ENCODE results near the gene IL12RB1. TPM values are rescaled to one million over a fixed set of nuclear protein-coding genes. Genes with fewer than 3 reads are reported as not detected.
A peak's percentile ranks its signal among the peaks of the same experiment; 100 is the strongest.

The IL12RB1 gene
- total and polyA plus RNA-seq, 10 of the 15 experiments (the other 5 are each of a cell fraction or from before 2014, with no cell fraction given), result 2.8 to 29.9 (median 17.6) TPM

DNA sequence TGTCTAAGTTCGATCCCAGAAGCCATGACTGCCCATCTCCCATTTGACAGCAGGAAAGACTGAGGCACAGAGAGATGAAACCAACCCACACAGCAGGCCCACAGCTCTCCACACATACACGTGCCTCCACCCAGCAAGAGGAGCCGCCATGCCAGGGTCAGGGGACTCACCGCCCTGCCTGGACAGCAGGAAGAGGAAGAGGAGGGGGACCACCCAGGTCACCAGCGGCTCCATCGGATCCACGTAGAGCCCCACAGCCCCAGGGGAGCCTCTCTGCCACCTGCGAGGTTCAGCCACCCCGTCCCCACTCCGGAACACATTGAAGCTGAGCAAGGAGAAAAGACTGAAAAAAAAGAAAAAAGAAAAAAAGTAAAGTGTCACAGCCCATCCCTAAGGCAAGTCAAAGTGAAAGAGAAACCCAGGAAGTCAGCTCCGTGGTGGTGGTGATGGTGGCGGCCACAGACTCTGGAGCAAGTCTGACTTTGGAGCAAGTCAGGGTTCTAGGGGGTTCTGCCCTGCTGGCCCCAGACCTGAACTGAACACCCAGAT lies at the start of gene IL12RB1 (continued):
- TF ChIP-seq, protein P1, sequence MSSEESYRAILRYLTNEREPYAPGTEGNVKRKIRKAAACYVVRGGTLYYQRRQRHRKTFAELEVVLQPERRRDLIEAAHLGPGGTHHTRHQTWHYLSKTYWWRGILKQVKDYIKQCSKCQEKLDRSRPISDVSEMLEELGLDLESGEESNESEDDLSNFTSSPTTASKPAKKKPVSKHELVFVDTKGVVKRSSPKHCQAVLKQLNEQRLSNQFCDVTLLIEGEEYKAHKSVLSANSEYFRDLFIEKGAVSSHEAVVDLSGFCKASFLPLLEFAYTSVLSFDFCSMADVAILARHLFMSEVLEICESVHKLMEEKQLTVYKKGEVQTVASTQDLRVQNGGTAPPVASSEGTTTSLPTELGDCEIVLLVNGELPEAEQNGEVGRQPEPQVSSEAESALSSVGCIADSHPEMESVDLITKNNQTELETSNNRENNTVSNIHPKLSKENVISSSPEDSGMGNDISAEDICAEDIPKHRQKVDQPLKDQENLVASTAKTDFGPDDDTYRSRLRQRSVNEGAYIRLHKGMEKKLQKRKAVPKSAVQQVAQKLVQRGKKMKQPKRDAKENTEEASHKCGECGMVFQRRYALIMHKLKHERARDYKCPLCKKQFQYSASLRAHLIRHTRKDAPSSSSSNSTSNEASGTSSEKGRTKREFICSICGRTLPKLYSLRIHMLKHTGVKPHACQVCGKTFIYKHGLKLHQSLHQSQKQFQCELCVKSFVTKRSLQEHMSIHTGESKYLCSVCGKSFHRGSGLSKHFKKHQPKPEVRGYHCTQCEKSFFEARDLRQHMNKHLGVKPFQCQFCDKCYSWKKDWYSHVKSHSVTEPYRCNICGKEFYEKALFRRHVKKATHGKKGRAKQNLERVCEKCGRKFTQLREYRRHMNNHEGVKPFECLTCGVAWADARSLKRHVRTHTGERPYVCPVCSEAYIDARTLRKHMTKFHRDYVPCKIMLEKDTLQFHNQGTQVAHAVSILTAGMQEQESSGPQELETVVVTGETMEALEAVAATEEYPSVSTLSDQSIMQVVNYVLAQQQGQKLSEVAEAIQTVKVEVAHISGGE (CRISPR knock-in tag; IDR thresholded peaks at IDR 0.05), result no peak
- TF ChIP-seq ZNF622 (IDR thresholded peaks at IDR 0.05) (no peak), ESRRA (IDR thresholded peaks at IDR 0.05; ENCODE audit: low read length) (no peak), NRF1 (conservative IDR thresholded peaks at IDR 0.05; ENCODE audit: low read depth, low read length) (no peak), IKZF2 (IDR thresholded peaks at IDR 0.05) (peak; percentile 93 to 94), SMAD1 (IDR thresholded peaks at IDR 0.05; ENCODE audit: low read depth, partially characterized antibody) (no peak), KDM1A (IDR thresholded peaks at IDR 0.05; ENCODE audit: borderline replicate concordance) (no peak), SMC3 (IDR thresholded peaks at IDR 0.05; ENCODE audit: borderline replicate concordance, low read length) (no peak), BHLHE40 (IDR thresholded peaks at IDR 0.05; ENCODE audit: borderline replicate concordance in 1 of 2, low read depth in 2 of 2, low read length in 1 of 2) (peak; percentile 73 to 84; a peak in 3 of 4 replicates), ZNF217 (IDR thresholded peaks at IDR 0.05) (peak; percentile 88), HDGF (IDR thresholded peaks at IDR 0.05) (peak; percentile 76; the same call in 1 of the 2 replicates), STAT1 (conservative IDR thresholded peaks at IDR 0.05) (no peak), BACH1 (IDR thresholded peaks at IDR 0.05; ENCODE audit: borderline replicate concordance) (no peak; the same call in 1 of the 2 replicates), ZBED1 (IDR thresholded peaks at IDR 0.05; ENCODE audit: borderline replicate concordance) (no peak), MYC (IDR thresholded peaks at IDR 0.05; ENCODE audit: insufficient read depth, insufficient read length, insufficient replicate concordance, low read length, severe bottlenecking) (no peak), STAT3 (IDR thresholded peaks at IDR 0.05; ENCODE audit: low read depth, low read length) (no peak), NFYB (IDR thresholded peaks at IDR 0.05; ENCODE audit: insufficient read depth, low read depth, low read length) (no peak), TCF3 (IDR thresholded peaks at IDR 0.05; ENCODE audit: borderline replicate concordance, insufficient read depth, low read depth, low read length) (no peak)
- TF ChIP-seq, protein P2, sequence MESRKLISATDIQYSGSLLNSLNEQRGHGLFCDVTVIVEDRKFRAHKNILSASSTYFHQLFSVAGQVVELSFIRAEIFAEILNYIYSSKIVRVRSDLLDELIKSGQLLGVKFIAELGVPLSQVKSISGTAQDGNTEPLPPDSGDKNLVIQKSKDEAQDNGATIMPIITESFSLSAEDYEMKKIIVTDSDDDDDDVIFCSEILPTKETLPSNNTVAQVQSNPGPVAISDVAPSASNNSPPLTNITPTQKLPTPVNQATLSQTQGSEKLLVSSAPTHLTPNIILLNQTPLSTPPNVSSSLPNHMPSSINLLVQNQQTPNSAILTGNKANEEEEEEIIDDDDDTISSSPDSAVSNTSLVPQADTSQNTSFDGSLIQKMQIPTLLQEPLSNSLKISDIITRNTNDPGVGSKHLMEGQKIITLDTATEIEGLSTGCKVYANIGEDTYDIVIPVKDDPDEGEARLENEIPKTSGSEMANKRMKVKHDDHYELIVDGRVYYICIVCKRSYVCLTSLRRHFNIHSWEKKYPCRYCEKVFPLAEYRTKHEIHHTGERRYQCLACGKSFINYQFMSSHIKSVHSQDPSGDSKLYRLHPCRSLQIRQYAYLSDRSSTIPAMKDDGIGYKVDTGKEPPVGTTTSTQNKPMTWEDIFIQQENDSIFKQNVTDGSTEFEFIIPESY (IDR thresholded peaks at IDR 0.05), result no peak
- TF ChIP-seq, protein P3, sequence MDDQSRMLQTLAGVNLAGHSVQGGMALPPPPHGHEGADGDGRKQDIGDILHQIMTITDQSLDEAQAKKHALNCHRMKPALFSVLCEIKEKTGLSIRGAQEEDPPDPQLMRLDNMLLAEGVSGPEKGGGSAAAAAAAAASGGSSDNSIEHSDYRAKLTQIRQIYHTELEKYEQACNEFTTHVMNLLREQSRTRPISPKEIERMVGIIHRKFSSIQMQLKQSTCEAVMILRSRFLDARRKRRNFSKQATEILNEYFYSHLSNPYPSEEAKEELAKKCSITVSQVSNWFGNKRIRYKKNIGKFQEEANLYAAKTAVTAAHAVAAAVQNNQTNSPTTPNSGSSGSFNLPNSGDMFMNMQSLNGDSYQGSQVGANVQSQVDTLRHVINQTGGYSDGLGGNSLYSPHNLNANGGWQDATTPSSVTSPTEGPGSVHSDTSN (IDR thresholded peaks at IDR 0.05; ENCODE audit: insufficient replicate concordance, low read depth, low read length), result no peak
- TF ChIP-seq, protein P4, sequence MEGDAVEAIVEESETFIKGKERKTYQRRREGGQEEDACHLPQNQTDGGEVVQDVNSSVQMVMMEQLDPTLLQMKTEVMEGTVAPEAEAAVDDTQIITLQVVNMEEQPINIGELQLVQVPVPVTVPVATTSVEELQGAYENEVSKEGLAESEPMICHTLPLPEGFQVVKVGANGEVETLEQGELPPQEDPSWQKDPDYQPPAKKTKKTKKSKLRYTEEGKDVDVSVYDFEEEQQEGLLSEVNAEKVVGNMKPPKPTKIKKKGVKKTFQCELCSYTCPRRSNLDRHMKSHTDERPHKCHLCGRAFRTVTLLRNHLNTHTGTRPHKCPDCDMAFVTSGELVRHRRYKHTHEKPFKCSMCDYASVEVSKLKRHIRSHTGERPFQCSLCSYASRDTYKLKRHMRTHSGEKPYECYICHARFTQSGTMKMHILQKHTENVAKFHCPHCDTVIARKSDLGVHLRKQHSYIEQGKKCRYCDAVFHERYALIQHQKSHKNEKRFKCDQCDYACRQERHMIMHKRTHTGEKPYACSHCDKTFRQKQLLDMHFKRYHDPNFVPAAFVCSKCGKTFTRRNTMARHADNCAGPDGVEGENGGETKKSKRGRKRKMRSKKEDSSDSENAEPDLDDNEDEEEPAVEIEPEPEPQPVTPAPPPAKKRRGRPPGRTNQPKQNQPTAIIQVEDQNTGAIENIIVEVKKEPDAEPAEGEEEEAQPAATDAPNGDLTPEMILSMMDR (IDR thresholded peaks at IDR 0.05 in 2 of 3, conservative IDR thresholded peaks at IDR 0.05 in 1 of 3; ENCODE audit: control insufficient read depth in 2 of 3, extremely low read depth in 1 of 3, insufficient read depth in 1 of 3, low read depth in 3 of 3, low read length in 3 of 3), result no peak
- TF ChIP-seq, protein P5, sequence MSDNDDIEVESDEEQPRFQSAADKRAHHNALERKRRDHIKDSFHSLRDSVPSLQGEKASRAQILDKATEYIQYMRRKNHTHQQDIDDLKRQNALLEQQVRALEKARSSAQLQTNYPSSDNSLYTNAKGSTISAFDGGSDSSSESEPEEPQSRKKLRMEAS (IDR thresholded peaks at IDR 0.05; ENCODE audit: low read depth, low read length), result no peak; the same call in 1 of the 2 replicates

Data from GM12878 (cell line).